AG10803 (cell line): ENCODE measurements around the gene SPINK1.

ENCODE experiments used
- DNase-seq: peaks from one replicate; pipeline ENCODE4 v3.0.0; 2010; ENCODE audit warnings: low read depth
- H3K4me3 ChIP-seq: 2 replicates; pipeline ENCODE4 v1.5.1; 2011; ENCODE audit warnings: mild to moderate bottlenecking, low read length, control low read depth
- TF ChIP-seq, protein P1 (sequence below): conservative IDR thresholded peaks from 2 replicates; pipeline ENCODE4 v1.5.1; 2011; ENCODE audit warnings: mild to moderate bottlenecking, low read length, control low read depth, inconsistent platforms

The SPINK1 gene

GRCh38 chr5:147784146-147784987 is 47.1 kb downstream of the SPINK1 start:
- no peak for DNase-seq
- TF ChIP-seq, protein P1, sequence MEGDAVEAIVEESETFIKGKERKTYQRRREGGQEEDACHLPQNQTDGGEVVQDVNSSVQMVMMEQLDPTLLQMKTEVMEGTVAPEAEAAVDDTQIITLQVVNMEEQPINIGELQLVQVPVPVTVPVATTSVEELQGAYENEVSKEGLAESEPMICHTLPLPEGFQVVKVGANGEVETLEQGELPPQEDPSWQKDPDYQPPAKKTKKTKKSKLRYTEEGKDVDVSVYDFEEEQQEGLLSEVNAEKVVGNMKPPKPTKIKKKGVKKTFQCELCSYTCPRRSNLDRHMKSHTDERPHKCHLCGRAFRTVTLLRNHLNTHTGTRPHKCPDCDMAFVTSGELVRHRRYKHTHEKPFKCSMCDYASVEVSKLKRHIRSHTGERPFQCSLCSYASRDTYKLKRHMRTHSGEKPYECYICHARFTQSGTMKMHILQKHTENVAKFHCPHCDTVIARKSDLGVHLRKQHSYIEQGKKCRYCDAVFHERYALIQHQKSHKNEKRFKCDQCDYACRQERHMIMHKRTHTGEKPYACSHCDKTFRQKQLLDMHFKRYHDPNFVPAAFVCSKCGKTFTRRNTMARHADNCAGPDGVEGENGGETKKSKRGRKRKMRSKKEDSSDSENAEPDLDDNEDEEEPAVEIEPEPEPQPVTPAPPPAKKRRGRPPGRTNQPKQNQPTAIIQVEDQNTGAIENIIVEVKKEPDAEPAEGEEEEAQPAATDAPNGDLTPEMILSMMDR, result no peak

GRCh38 chr5:147782110-147783028 is 49.1 kb downstream of the SPINK1 start, which contains the start of gene JAKMIP2:
JAKMIP2 (minus strand) TSS chr5:147782728; CDS start chr5:147671806, 110,922 bp downstream.
- TF ChIP-seq, protein P1, result no peak
- DNase-seq, result peak; percentile 4
- no peak within 1 kb of the TSS for H3K4me3 ChIP-seq

More at GRCh38 chr5:147784146-147784987, 47.1 kb downstream of the SPINK1 start:
- no peak overlapping the region for H3K4me3 ChIP-seq

- H3K4me3 ChIP-seq, result no peak overlapping the region
- TF ChIP-seq, protein P1, result no peak
These were observed 50.4 kb downstream of the SPINK1 start for GRCh38 chr5:147780924-147781573.

DNA sequence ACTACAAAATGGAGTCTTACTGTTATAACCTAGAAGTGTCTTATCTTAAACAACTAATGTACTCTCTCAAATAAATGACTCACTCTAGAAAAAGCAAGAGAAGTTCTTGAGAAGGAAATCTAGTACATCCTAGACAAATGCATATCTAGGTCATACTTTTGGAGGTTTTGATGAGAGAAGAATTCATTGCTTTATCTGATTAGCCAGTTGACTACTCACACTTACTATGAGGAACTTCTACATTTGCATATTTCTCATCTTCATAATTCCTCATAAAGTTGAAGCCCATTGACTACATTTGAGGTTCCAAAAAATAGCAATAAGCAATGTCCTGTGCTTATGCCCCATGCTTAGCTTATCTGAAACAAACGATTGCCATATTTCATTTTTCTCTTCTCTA is 51.8 kb downstream of the SPINK1 start:
- no peak for DNase-seq
- H3K4me3 ChIP-seq, result no peak overlapping the region

More at GRCh38 chr5:147780924-147781573, 50.4 kb downstream of the SPINK1 start:
- DNase-seq, result no peak

DNA sequence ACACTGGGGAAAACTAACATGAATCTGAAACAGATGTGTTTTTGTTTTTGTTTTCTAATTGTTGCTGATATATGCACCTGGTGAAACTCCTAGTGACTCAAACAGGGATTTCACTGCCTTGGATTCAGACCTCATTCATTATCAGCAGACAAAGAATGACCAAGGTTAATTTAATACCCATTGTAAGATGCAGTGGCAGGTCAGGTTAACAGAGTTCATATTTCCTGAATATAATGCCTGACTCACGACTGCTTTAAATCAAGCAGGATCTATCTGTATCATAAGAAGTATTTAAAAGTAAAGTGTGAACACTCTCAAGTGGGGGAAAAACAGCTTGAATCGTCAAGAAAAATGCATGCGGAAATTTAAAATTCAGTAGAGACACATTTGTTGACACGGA is 54.5 kb downstream of the SPINK1 start:
- DNase-seq, result no peak
- TF ChIP-seq, protein P1, result no peak
- no peak overlapping the region for H3K4me3 ChIP-seq

More for the DNA sequence above, 51.8 kb downstream of the SPINK1 start:
- TF ChIP-seq, protein P1, result no peak
